MM.1S (cell line): ENCODE measurements around the gene RUSC2.

ENCODE experiments used
- CTCF ChIP-seq: fragments of 300-600 bp; sonication (generic); IDR thresholded peaks from 2 replicates; pipeline ENCODE4 v1.5.1; 2016; ENCODE audit warnings: antibody characterized with exemption, low read length, mixed read lengths
- EZH2 ChIP-seq: fragments of 300-600 bp; sonication (generic); optimal IDR thresholded peaks from 2 replicates; pipeline ENCODE3; 2017; ENCODE audit warnings: low read depth, mild to moderate bottlenecking, antibody characterized with exemption, low read length, mixed read lengths

- TF ChIP-seq CTCF = no peak
- TF ChIP-seq EZH2 = no peak
Measured at GRCh38 chr9:35499701-35500030, 9.8 kb downstream of the RUSC2 start.
